Stimulated activated CD4-positive, alpha-beta T cell treated with anti-CD3 and anti-CD28 coated beads, TNF-alpha, amount 100 ng/mL, for 1 hour (primary cell): ENCODE data around the gene FOXJ1.

ENCODE experiments used
- DNase-seq, 3 donors: peaks; one replicate each; pipeline ENCODE4 v3.0.0-alpha.2; 2020; ENCODE audit warnings: low read depth in 3 of 3, low spot score in 1 of 3

The FOXJ1 gene

DNA sequence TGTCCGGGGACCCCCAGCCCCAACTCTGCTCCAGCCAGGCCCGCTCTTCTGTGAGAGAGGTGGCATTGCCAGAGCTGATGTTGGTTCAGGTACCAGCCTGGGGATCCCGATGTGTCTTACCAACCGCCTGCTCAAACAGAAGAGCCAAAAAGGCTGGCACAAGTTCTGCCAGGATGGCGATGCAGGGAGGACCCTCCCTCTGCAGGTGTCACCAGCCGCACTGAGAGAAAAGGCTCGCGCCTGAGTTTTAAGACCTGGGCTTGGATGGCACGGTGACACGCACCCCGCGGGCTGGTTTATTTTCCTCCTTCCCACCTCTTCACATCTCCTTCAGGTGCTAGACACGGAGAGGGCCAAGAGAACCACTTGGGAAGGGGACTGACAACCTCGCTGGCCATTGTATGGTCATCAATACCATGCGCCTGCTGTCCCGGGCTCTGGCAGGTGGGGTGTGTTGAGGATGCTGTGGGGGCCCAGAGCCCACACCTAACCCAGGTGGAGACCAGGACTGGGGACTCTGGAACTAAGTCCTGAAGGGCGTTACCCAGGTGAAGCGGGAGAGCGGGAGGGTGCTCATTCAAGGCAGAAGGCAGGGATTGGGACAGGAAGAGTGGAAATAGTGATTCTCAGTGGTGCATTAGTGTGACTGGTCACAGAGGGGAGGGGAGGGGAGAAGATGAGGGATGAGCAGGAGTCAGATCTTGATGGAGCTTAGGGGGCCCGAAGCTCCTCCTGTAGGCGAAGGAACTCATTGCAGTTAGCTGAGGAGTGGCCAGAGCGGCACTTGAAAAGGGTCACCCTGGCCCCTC lies 16.3 kb downstream of the FOXJ1 start:
- no peak for DNase-seq

DNA sequence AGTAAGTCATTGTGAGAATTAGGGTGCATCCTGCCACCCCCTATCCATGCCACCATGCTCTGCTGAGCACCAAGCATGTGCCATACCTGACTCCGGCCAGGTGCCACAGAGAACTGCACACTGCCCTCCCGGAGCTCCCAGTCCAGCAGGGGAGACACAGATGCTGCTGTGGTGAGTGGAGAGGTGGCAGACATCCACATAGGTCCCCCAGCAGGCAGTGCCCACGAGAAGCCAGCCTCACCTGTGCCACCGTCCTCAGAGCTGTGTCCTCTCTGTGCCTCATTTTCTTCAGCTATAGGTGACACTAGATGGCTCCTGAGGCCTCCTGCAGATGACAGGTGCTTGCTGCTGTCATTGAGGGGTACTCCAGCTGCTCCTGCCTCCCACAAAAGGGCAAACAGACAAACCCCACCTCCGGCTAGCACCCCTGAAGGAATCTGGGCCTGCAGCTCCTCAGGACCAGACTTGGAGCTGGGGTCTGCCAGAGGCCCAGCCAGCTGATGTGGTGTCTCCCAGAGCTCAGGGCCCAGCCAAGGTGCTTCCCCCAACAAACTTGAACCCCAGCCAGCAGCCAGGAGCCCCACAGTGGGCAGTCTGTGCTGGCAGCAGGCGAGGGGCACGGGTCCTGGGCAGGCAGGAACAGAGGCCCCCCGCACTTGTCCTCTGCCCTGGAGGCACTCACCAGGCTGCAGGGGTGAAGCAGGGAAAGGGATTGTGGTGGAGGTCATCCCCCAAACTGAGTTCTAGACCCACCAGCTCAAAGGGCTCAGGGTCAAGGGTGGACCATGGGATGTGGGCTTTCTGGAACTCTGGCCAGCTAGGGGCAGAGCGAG lies 17.1 kb downstream of the FOXJ1 start:
- DNase-seq = no peak

DNA sequence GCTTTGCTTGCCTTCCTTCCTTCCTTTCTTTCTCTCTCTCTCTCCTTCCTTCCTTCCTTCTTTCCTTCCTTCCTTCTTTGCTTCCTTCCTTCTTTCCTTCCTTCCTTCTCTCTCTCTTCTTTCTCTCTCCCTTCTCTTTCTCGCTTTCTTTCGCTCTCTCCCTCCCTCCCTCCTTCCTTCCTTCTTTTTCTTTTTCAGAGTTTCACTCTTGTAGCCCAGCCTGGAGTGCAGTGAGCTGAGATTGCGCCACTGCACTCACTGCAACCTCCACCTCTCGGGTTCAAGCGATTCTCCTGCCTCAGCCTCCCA lies 17.9 kb downstream of the FOXJ1 start:
- DNase-seq = no peak

DNA sequence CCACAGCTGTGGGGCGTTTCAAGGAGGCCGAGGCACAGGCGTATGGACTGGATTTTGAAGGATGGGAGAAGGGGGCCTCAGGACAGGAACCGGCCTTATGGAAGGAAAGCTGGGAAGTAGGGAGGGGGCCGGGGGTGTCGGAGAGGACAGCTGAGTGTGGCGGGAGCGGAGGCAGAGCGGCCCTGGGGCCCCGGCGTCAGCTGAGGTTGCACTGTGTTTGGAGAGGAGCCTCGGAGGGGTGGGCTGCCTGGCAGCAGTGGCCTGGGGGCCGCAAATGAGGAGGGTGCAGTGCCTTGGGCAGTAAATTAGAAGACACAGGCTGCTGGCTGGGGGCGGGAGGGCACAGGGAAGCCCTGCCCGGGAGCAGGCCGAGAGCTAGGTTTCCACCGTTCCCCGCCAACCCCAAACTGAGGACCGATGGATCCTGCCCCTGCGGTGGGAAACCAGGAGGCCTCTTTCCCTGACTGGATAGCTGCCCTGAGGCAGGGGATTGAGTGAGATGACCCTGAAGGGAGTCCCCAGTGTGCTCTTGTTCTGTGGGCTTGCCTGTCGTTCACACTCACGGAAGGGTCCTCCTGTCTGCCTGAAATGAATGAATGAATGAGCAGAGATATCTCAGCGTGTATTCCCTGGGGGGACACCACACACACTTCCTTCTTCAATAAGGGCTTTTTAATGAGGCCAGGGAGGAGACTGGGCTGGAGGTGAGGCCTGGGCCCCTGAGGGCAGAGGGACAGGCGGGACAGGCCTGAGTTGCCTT lies 18.4 kb downstream of the FOXJ1 start:
- no peak for DNase-seq

DNA sequence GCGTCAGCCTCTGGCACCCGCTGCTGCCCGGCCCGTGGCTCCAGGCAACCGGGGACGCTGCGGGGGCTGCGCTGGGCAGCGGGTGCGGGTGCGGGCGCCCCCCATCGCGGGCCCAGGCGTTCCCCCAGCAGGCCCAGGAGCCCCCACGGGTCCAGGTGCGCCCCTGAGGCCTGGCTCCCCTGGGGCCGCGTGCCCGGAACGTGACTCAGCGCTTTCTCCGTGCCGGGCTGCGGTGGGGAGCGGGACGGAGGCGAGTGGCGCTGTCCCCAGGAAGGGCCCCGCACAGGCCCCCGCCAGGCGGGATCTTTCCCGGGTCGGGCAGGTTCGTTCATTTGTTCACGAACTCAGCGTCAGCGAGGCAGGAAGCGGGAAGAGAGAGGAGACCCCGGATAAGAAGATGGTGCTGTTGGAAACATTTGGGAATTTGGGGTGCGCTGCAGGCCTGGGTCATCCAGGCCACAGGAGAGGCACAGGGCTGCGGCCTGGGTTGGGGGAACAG lies 19.1 kb downstream of the FOXJ1 start:
- no peak for DNase-seq

DNA sequence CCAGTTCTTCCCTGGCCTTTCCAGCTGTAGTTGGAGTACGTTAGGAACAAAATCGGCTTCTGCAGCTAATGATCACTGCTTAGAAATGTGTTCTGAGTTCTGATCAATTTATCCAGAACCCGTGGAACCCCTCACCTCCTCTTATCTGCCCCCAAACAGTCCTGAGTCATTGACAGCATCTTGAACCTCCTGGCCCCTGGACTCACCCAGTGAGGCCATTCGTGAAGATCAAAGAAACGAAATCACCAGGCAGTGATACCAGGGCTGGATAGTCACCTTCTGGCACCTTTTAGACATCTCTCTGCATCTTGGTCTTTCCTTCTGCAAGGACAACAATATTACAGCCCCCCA lies 20.4 kb downstream of the FOXJ1 start:
- DNase-seq = no peak

DNA sequence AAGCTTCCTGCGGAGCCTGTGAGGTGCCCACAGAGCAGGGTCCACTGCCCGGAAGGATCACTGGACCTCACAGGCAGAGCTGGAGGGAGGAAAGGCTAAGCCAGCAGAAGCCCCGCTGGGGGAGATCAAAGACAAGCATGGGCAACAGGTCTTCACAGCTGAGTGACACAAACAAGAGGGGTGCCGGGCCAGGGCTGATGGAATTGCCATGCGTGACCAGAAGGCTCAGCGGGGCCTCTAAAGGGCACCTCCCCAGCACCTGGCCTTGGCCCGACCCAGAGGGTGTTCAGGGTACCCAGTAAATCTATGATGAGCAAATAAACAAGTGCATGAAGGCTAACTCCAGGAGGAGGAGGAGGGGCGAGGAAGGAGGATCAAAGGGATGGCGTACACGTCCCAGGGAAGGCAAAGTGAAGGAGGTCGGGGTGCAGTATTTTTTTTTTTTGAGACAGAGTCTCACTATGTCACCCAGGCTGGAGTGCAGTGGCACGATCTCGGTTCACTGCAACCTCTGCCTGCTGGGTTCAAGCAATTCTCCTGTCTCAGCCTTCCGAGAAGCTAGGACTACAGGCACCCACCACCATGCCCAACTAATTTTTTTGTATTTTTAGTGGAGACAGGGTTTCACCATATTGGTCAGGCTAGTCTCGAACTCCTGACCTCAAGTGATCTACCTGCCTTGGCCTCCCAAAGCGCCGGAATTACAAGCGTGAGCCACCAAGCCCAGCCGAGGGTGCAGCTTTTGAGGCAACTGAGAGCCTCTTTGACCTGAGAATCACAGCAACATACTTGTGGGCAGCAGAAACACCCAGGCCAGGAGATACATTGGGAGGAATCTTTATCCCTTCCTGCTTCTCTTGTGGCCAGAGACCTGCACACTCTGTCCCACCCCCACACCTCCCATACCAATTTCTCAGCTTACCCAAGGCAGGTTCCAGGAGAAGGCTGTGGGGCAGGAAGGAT lies 21.4 kb downstream of the FOXJ1 start:
- DNase-seq = no peak

DNA sequence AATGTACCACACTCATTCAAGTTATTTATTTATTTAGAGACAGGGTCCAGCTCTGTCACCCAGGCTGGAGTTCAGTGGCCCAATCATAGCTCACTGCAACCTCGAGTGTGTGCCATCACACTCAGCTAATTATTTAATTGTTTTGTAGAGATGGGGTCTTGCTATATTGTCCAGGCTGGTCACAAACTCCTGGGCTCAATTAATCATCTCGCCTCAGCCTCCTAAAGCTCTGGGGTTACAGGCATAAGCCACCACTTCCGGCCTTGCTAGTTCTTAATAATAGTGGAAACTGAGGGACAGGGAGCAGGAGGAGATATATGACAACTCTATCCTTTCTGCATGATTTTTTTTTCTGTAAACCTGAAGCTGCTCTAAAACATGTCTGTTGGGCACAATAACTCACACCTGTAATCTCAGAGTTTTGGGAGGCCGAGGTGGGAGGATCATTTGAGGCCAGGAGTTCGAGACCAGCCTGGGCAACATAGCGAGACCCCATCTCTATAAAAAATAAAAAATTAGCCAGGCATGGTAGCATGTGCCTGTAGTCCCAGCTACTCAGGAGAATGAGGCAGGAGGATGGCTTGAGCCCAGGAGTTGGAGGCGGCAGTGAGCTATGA lies 25.8 kb downstream of the FOXJ1 start:
- DNase-seq = no peak

DNA sequence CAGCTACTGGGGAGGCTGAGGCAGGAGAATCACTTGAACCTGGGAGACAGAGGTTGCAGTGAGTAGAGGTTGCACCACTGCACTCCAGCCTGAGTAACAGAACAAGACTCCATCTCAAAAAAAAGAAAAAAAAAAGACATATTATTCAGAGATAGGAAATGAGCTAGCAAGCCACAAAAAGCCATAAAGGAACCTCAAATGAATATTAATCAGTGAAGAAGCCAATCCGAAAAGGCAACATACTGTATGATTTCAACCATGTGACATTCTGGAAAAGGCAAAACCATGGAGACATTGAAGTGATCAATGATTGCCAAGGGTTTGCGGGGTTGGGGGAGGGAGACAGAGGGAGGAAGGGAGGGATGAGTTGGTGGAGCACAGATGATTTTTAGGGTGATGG lies 29.1 kb downstream of the FOXJ1 start:
- no peak for DNase-seq

DNA sequence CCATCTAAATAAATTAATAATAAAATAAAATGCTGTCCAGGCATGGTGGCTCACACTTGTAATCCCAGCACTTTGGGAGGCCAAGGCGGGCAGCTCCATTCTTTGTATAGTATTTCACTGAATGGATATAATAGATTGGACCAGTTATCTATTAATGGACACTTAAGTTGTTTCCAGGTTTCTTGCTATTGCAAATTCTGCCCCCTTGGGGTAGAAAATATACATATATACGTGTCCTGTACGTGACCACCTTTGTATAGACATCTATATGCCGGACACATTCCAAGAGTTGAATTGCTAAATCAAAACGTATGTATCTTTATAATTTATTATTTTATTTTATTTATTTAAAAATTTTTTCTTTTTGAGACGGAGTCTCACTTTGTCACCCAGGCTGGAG lies 33.5 kb downstream of the FOXJ1 start:
- DNase-seq = no peak

DNA sequence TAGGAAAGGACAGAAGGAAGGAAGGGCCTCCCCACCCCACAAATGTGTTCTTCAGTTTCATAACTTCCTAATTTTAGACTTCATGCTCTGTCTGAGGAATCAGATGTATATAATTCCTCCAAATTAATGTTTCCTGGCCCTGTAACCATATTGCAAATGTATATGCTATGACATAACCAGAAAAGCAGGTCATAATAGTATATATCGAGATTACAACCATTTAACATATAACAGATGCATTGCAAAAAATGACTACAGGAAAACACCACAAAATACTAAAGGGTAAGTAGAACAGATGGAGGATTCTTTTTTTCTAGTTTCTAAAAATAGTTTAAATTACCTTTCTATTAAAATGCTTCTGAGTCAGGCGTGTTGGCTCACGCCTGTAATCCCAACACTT lies 34.3 kb downstream of the FOXJ1 start:
- DNase-seq = no peak

DNA sequence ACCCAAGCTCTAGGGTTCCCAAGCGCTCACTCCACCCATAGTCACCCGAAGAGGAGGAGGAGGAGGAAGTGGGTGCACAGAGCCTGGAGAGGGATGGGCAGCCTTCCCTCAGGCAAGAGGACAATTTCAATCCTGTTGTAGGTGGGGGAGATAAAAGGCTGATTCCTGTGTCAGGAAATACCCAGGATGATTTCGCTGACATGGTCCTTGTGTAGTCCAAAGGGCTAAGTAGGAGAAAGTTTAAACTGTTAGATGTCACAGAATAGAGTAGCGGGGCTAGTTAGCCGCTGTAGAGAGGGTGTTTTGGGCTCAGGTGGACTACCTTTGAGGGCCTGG lies 36.2 kb downstream of the FOXJ1 start:
- DNase-seq = no peak

DNA sequence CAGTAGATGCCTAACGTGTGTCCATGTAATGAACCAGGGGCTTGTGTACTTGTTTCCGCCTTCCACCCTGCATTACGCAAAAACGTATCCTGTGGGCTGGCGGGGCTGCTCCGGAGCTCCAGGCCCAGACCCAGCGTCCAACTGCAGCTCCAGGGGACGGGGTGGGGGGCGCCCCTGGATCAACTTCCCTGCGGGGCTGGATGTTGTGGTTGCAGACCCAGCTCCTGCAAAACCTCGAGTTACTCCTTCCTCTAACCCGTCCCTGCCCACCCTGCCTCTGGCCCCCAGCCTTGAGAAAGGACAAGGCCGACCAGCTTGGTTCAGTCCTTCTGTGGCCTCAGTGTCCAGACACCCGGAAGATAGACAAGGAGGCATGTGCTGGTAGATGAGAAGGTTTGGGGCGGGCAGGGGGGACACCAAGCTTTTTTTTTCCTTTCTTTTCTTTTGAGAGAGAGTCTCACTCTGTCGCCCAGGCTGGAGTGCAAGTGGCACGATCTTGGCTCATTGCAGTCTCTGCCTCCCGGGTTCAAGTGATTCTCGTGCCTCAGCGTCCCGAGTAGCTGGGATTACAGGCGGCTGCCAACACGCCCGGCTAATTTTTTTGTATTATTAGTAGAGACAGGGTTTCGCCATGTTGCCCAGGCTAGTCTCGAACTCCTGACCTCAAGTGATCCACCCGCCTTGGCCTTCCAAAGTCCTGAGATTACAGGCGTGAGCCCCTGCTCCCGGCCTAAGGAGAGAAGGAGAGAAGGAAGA lies 36.7 kb downstream of the FOXJ1 start:
- no peak for DNase-seq

DNA sequence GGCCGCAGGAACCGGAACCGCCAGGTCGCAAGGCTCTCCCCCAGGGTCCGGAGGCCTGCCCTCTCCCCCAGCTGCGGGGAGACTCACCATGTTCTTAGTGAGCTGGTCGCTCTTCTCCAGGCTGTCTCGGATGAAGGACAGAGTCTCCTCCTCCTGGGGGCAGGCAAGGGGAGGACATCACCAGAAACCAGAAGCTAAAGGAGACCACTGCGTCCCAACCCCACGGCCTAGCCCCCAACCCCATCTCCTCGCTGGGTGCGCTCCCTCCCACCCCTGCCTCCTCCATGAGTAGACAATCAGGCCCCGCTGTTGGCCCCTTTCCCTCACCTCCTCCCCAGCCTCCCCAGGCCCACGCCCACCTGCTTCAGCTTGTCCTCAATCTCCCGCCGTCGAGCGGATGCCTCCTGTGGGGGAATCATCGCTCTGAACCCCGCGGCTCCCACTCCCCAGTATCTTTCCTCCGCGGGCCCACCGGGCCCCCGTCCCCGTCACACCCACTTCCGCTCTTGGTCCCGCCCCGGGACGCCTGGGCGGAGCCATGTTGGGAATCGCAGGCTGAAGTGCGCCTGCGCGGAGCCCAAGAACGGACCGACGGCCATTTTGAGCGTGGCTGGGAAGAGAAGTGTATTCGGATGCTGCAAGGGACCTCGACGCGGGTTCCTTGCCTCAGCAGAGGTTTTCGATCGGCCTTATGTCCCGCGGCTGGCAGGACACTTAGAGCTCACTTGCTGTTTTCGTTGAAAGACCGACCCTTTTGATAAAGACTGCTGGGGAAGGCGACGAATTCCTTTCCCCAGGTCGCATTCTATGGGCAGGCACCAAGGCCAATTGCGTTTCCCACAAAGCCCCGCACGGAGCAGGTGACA lies 37.5 kb downstream of the FOXJ1 start, which contains the start of gene EXOC7:
Gene EXOC7 (minus strand): TSS at position 514 of the 866 bp plus-strand sequence. CDS start 95 bp downstream, at position 419.
- peak; percentile 84 to 92 (median 87) for DNase-seq

DNA sequence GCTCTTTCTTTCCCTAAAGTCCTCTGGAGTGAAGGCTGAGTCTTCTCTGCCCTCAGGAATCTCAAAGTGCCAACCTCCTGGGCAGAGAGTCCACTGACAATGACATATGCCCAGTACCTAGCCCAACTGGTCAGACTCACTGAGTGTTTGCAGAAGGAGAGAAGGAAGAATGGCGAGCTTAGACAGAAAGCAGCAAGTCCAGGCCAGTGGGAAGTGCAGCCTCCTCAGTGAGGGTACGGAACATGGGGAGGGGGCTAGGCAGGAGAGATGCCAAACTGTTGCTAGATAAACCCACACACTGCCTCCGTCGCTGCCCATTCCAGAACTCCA lies 38.1 kb downstream of the FOXJ1 start:
- no peak for DNase-seq

DNA sequence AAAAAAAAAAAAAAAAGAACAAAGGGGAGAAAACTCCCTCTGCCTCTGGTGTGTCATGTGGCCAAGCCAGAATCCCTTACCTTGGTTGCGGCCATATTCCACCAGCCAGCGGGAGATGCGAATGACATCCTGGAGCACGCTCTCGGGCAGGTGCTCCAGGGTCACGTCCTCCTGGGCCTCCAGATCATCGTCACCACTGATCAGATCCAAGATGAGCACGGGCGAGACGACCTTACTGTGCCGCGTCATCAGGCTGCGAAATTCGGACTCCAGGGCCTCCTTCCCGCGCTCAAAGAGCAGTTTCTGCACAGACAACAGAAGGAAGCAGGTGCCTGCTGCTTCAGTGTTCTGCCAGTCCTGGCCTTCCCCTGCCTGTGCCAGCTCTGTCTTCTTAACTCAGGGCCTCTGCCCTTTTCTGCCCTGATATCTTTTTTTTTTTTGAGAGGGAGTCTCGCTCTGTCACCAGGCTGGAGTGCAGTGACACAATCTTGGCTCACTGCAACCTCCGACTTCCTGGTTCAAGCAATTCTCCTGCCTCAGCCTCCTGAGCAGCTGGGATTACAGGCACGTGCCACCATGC lies 43.2 kb downstream of the FOXJ1 start:
- no peak for DNase-seq

DNA sequence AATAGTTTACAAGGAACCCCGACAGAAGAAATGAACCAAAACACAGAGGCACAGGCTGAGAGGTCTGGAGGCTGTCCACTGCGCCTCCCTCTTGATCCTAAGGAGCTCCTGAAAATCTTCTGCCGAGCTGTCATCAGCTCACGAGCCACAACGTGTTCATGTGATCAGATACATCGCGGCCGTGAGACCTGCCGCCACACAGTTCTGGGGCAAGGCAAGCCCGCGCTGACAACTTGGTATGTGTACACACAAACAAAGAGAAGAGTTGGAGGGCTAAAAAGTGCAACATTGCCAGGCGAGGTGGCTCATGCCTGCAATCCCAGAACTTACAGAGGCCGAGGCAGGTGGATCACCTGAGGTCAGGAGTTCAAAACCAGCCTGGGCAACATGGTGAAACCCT lies 45.1 kb downstream of the FOXJ1 start:
- DNase-seq = no peak

DNA sequence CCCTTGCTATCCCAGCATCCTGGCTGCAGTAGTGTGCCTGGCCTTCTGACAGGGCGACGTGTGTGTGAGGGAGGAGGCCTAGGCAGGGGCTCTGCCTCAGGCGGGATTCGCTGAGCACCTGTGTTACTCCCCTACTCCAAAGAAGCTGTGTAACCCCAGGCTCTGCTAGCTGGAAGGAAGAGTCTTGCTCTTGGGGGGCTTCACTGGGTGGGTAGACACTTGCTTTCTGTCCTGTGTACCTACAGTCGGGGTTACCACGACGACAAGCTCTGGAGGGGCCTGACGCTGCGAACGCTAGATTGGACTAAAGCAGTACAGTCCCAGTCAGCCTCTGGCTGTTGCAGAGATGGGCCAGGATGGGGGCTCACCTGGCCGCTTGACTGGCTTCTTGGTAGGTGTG lies 47.0 kb downstream of the FOXJ1 start:
- no peak for DNase-seq
